T-helper 1 cell treated with Interleukin-12 subunit alpha and Interleukin-12 subunit beta and Interleukin-4 antibody, amounts not matched to agents 30 μg/mL and 1 μg/mL, for 36 hours (primary cell): ENCODE results near the gene PDCD6IP.
"Not testable (repeated sequence)": the region's sequence is repeated elsewhere in the genome, so short reads cannot be mapped to it uniquely, and the experiment has no call there.

ENCODE experiments used
- H3K27ac Mint-ChIP-seq: one replicate; pipeline ENCODE4 v1.8.0; 2021; ENCODE audit warnings: mild to moderate bottlenecking, mixed read lengths
- H3K27me3 Mint-ChIP-seq: one replicate; pipeline ENCODE4 v1.8.0; 2021; ENCODE audit warnings: low read depth, mixed read lengths
- H3K36me3 Mint-ChIP-seq: one replicate; pipeline ENCODE4 v1.8.0; 2021; ENCODE audit warnings: low read depth, mixed read lengths
- H3K4me1 Mint-ChIP-seq: one replicate; pipeline ENCODE4 v1.8.0; 2021; ENCODE audit warnings: low read depth, mixed read lengths
- H3K4me3 Mint-ChIP-seq: one replicate; pipeline ENCODE4 v1.8.0; 2021; ENCODE audit warnings: mild to moderate bottlenecking, moderate library complexity, mixed read lengths
- H3K9me3 Mint-ChIP-seq: one replicate; pipeline ENCODE4 v1.8.0; 2021; ENCODE audit warnings: mixed read lengths

Gene PDCD6IP

DNA sequence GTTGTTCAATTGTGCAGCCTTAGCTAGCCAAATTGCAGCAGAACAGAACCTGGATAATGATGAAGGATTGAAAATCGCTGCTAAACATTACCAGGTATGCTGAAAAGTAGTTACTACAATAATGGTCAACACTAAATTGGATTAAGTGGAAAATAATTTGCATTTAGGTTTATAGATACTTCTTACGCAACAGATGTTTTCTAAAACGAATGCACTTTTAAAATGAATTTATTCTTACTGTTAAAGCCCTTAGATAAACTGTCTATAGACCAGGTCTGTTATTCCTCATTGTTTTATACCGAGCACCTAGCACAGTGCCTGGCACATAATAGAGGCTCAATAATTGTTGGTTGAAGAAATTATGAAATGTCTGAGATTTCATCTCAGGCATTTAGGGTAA is 23.6 kb downstream of the PDCD6IP start:
- H3K27ac Mint-ChIP-seq, result no peak overlapping the region
- H3K4me1 Mint-ChIP-seq, result no peaks in the 10 kb centered on the region
- no peaks in the 10 kb centered on the region for H3K27me3 Mint-ChIP-seq
- H3K9me3 Mint-ChIP-seq, result no peaks in the 10 kb centered on the region
- H3K4me3 Mint-ChIP-seq, result no peak overlapping the region
- H3K36me3 Mint-ChIP-seq, result peaks cover 30% of the 10 kb centered on the region

DNA sequence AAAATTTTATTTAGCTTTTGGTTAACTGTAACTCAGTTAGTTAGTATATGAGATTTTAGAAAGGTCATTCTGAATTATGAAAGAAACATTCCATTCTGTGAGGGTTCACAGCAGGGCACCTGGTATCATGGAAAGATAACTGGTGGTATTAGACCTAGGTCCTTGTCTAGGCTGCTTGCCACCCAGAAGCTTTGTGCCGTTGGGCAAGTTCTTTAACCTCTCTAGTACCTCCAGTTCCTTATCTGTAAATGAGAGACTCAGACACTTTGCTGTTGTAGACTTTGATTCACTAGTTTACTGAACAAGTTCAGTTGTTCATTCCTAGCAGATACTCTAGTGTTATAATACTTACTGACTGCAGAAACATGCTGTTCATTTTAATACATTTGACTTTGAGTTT is 25.4 kb downstream of the PDCD6IP start:
- Mint-ChIP-seq H3K4me1 (no peaks in the 10 kb centered on the region), H3K4me3 (no peak overlapping the region), H3K36me3 (peaks cover 38% of the 10 kb centered on the region), H3K27ac (no peak overlapping the region), H3K9me3 (no peaks in the 10 kb centered on the region), H3K27me3 (no peaks in the 10 kb centered on the region)

DNA sequence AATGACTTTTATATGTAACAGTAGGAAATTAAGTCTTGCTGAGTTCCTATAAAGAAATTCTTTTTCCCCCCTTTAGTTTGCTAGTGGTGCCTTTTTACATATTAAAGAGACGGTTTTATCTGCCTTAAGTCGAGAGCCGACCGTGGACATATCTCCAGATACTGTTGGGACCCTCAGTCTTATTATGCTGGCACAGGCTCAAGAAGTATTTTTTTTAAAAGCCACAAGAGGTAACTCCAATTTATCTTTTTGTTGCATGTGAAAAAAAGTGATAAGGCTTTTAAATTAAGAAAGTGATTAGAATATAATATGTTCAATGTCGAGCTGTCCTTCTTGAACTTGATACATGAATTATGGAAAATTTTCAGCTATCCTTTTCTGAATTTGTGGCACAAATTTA is 26.7 kb downstream of the PDCD6IP start:
- Mint-ChIP-seq H3K27me3 (no peaks in the 10 kb centered on the region), H3K4me1 (no peaks in the 10 kb centered on the region), H3K4me3 (no peak overlapping the region), H3K27ac (no peak overlapping the region), H3K9me3 (no peaks in the 10 kb centered on the region), H3K36me3 (peaks cover 36% of the 10 kb centered on the region)

DNA sequence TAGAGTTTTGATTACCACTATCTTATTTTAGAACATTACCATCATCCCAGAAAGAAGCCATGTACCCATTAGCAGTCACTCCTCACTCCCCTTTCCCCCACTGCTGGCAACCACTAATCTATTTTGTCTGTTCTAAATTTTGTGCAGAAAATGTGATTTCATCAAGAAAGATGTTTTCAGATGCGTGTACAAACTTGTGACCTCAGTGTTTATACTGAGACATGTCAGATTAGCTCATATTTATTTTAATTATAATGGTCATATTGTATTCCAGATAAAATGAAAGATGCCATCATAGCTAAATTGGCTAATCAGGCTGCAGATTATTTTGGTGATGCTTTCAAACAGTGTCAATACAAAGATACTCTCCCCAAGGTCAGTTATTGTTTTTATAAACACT is 27.8 kb downstream of the PDCD6IP start:
- H3K27ac Mint-ChIP-seq, result no peak overlapping the region
- H3K4me3 Mint-ChIP-seq, result no peak overlapping the region
- peaks cover 39% of the 10 kb centered on the region for H3K36me3 Mint-ChIP-seq
- no peaks in the 10 kb centered on the region for H3K9me3 Mint-ChIP-seq
- H3K4me1 Mint-ChIP-seq, result no peaks in the 10 kb centered on the region
- H3K27me3 Mint-ChIP-seq, result no peaks in the 10 kb centered on the region

DNA sequence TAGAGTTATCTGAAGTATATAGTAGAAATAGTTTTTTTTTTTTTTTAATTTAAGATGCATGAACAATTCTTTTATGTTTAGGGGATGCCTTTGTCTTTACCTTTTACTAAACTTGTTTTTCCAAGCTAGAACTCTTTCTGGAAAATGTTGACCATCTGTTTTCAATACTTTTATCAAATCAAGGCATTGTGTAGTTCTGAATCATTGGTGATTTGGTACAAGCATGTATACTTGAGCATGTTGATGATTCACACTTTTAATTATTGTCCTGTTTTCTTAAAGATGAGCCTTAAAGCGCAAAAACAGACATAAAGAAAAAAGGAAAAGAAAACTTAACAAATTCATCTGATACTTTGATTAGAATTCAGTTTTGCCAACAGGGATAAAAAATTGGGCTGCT is 28.3 kb downstream of the PDCD6IP start:
- H3K9me3 Mint-ChIP-seq, result no peaks in the 10 kb centered on the region
- H3K36me3 Mint-ChIP-seq, result peaks cover 34% of the 10 kb centered on the region
- H3K27me3 Mint-ChIP-seq, result no peaks in the 10 kb centered on the region

DNA sequence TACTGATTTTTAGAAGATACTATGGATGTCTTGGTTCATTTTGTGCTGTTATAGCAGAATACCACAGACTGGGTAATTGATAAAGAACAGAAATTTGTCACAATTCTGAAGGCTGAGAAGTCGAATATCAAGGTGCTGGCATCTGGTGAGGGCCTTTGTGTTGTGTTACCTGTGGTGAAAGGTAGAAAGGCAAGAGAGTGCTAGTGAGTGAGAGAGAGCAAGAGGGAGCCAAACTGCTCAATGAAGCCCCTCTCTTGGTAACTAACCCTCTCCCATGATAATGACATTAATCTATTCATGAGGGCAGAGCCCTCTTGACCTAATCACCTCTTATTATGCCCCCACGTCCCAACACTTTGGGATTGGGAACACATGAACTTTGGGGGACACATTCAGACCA is 31.3 kb downstream of the PDCD6IP start:
- peaks cover 34% of the 10 kb centered on the region for H3K36me3 Mint-ChIP-seq
- H3K9me3 Mint-ChIP-seq, result no peaks in the 10 kb centered on the region
- H3K4me1 Mint-ChIP-seq, result peaks cover 9% of the 10 kb centered on the region
- no peak overlapping the region for H3K27ac Mint-ChIP-seq
- no peaks in the 10 kb centered on the region for H3K27me3 Mint-ChIP-seq
- no peak overlapping the region for H3K4me3 Mint-ChIP-seq

More for the DNA sequence above, 28.3 kb downstream of the PDCD6IP start:
- H3K4me1 Mint-ChIP-seq, result no peaks in the 10 kb centered on the region
- no peak overlapping the region for H3K27ac Mint-ChIP-seq
- H3K4me3 Mint-ChIP-seq, result no peak overlapping the region

DNA sequence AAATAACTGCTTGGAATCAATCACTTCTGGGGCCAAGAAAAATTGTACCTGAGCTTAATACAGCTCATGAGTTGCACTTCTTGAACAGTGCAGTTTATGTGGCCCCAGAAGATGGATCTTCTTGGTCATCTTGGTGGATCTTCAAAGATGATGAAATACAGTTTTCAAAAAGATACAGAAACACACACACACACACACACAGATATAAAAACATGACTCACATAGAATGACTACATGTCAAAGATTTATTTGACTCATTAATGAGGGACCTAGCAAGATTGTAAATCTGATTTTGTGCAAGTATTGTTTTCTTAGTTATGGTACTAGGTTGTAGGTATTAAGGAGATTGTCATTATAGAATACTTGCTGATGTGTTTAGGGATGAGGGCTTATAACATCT is 32.6 kb downstream of the PDCD6IP start:
- peaks cover 37% of the 10 kb centered on the region for H3K36me3 Mint-ChIP-seq
- H3K27me3 Mint-ChIP-seq, result no peaks in the 10 kb centered on the region
- peaks cover 9% of the 10 kb centered on the region for H3K4me1 Mint-ChIP-seq
- no peaks in the 10 kb centered on the region for H3K9me3 Mint-ChIP-seq
- H3K27ac Mint-ChIP-seq, result no peak overlapping the region
- H3K4me3 Mint-ChIP-seq, result no peak overlapping the region

DNA sequence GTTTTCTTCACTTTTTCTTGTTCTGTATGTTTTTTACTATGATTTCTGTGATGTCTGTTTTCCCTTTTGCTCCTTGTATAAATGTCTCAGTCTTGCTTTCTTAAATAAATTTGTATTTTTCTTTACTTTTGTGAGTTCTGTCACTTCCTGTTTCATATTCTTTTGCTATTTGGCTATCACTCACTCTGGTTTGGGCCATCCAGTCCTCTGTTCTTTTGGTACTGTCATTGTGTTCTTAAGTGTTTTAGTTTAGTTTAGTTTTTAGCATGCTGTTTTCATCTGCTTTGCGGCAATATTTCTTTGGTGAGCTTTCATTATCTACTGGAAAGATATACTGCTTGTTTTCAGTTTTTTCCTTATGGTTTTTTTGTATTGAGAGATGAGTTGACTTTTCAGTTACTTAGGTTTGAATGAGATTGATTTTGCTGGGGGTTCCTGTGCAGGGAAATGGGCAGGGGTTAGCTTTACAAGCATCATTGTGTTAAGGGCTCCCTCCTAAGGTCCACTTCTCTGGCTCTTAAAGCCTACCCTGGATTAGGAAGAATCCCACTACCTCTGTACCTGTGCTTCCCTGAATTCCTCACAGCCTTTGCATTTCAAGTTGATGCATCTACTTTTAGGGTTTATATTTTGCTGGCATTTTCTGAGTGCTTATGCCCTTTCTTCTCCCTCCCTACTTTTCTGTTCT is 35.1 kb downstream of the PDCD6IP start:
- Mint-ChIP-seq H3K4me3 (no peak overlapping the region), H3K27ac (no peak overlapping the region), H3K36me3 (peaks cover 31% of the 10 kb centered on the region), H3K9me3 (peaks cover 3% of the 10 kb centered on the region), H3K27me3 (no peaks in the 10 kb centered on the region), H3K4me1 (peaks cover 9% of the 10 kb centered on the region)

DNA sequence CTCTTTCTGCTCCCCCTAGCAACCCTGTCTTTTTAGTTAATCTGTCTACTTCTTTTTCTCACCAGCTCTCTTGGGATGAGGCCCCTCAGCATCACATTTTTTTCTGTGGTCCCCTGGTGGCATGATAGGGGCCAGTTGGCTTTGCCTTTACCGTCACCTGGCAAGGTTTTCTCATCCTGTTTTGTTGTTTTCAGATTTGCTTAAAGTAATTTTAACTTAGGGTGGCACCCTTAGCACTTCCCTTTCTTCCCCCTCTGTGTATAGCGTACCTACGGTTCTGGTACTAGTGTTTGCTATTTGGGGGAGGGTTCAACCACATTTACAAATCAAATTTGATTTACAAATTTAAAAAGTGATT is 35.6 kb downstream of the PDCD6IP start:
- Mint-ChIP-seq H3K4me3 (peak overlapping the region; percentile 8), H3K4me1 (peaks cover 9% of the 10 kb centered on the region), H3K36me3 (peaks cover 30% of the 10 kb centered on the region), H3K9me3 (peaks cover 3% of the 10 kb centered on the region), H3K27me3 (no peaks in the 10 kb centered on the region), H3K27ac (peak overlapping the region; percentile 16)

DNA sequence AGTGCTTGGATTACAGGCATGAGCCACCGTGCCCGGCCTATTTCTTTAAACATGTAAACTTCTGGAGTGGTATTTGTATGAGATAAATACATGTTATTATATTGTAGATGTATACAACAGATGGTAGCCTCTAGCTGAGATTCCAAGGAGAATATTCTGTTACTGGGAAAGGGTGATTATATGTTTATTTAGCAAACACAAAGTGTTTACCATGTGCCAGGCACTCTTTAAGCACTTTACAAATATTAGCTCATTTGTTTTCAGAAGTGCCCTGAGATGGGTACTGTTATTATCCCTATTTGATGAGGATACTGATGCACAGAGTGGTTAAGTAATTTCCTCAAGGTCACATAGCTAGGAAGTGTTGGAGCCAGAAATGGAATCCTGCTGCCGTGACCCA is 38.8 kb downstream of the PDCD6IP start:
- not testable (repeated sequence) for H3K9me3 Mint-ChIP-seq, H3K4me1 Mint-ChIP-seq, H3K4me3 Mint-ChIP-seq, H3K27me3 Mint-ChIP-seq, H3K27ac Mint-ChIP-seq
- H3K36me3 Mint-ChIP-seq, result peaks cover 32% of the 10 kb centered on the region

DNA sequence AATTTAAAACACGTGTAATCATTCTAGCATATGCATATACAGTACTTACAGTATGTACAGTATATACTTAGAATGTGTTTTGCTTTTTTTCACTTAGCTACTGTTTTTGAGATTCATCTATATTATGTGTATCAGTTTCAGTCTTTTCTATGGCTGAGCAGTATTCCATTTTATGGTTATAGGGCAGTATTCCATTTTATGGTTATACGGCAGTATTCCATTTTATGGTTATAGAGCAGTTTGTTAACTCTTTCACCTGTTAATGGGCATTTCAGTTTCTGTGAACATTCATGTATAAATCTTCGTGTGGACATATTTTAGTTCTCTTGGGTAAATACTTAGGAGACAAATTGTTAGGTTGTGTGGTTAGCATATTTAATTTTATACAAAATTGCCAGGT is 40.9 kb downstream of the PDCD6IP start:
- no peaks in the 10 kb centered on the region for H3K27me3 Mint-ChIP-seq
- no peak overlapping the region for H3K4me3 Mint-ChIP-seq
- peaks cover 32% of the 10 kb centered on the region for H3K36me3 Mint-ChIP-seq
- no peak overlapping the region for H3K27ac Mint-ChIP-seq
- H3K4me1 Mint-ChIP-seq, result peaks cover 2% of the 10 kb centered on the region
- H3K9me3 Mint-ChIP-seq, result peaks cover 3% of the 10 kb centered on the region

DNA sequence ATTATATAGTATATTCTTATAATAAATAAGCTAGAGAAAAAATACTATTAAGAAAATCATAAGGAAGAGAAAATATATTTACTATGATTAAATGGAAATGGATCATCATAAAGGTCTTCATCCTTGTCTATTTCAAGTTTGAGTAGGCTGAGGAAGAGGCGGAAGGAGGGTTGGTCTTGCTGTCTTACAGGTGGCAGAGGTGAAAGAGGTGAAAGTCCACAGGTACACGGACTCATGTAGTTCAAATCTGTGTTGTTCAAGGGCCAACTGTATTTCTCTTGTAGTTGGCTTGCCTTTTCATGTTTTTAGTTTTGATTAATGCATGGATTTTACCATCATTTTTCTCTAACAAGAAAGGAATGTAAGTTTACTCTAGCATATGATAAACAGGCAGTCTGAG is 41.7 kb downstream of the PDCD6IP start:
- Mint-ChIP-seq H3K27ac (no peak overlapping the region), H3K9me3 (peaks cover 3% of the 10 kb centered on the region), H3K4me3 (no peak overlapping the region), H3K36me3 (peaks cover 31% of the 10 kb centered on the region), H3K4me1 (no peaks in the 10 kb centered on the region), H3K27me3 (no peaks in the 10 kb centered on the region)

DNA sequence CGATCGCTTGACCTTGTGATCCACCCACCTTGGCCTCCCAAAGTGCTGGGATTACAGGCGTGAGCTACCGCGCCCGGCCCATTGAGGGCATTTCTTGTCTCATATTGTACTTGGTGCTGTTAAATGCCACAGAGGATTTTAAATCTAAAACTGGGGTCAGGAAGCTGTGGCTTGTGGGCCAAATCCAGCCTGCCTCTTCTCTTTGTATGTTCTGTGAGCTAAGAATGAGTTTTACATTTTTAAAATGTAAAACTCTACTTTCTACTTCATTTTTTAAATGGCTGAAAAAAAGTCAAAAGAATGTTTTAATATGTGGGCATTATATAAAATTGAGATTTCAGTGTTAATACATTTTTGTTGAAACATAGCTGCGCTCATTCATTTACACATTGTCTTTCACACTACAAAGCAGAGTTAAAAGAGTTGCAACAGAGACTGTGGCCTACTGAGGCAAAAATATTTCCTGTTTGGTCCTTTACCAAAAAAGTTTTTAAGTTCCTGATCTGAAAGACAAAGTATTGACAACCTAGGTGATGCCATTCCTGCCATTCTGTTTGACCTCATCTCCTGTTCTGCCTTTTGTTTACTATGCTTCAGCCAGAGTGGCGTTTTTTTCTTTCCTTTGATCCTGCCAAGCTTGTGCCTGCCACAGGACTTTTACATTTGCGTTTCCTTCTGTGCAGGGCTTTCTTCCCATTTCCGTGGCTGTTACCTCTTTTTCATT is 50.4 kb downstream of the PDCD6IP start:
- Mint-ChIP-seq H3K27me3 (no peaks in the 10 kb centered on the region), H3K36me3 (peaks cover 19% of the 10 kb centered on the region), H3K4me1 (peaks cover 28% of the 10 kb centered on the region), H3K9me3 (no peaks in the 10 kb centered on the region), H3K27ac (peak overlapping the region; percentile 69), H3K4me3 (no peak overlapping the region)

DNA sequence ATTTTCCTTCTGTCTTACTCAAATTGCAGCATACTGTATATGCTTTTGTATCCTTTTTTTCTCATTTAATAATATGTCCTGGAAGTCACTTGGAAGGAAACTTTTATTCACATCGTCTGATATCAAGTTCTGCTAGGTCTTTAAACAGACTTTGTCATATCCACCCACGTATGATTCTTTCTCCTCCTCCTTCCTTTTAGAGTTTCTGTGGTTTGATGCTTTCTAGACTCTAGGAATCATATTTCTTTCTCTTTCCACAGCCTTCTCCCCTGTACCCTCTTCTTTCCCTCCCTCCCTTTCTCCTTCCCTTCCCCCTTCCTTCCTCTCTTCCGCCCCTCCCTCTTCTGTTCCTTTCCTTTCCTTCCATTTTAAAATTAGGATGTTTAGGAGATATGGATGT is 52.2 kb downstream of the PDCD6IP start:
- Mint-ChIP-seq H3K4me1 (peaks cover 39% of the 10 kb centered on the region), H3K36me3 (peaks cover 33% of the 10 kb centered on the region)
- not testable (repeated sequence) for H3K4me3 Mint-ChIP-seq, H3K27ac Mint-ChIP-seq, H3K9me3 Mint-ChIP-seq, H3K27me3 Mint-ChIP-seq

DNA sequence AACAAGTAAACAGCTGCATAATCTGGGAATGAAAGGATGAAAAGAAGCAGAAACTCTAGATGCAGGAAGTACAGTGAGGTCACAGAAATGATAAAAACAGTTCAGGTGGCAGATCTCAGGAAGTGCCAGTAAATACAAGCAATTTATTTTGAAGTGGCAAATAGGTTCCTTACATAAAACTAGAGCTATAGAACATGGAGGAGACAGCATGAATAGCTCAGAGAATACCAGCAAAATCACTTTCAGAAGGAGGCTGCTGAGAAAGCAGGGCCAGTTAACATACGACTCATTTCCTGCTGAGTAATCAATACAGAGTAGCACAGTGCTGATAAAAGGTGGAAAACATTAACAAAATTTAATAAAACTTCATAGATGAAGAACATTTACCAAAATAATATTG is 57.0 kb downstream of the PDCD6IP start:
- H3K9me3 Mint-ChIP-seq, H3K27me3 Mint-ChIP-seq, H3K4me3 Mint-ChIP-seq: not testable (repeated sequence)
- Mint-ChIP-seq H3K4me1 (peaks cover 23% of the 10 kb centered on the region), H3K36me3 (peaks cover 37% of the 10 kb centered on the region), H3K27ac (peak overlapping the region; percentile 37)
